ENCODE data around the gene SRC.

SRC gene

GRCh38 chr20:37435607-37436006 lies 89.7 kb downstream of the SRC start:
- DNase-seq, result no peak

DNA sequence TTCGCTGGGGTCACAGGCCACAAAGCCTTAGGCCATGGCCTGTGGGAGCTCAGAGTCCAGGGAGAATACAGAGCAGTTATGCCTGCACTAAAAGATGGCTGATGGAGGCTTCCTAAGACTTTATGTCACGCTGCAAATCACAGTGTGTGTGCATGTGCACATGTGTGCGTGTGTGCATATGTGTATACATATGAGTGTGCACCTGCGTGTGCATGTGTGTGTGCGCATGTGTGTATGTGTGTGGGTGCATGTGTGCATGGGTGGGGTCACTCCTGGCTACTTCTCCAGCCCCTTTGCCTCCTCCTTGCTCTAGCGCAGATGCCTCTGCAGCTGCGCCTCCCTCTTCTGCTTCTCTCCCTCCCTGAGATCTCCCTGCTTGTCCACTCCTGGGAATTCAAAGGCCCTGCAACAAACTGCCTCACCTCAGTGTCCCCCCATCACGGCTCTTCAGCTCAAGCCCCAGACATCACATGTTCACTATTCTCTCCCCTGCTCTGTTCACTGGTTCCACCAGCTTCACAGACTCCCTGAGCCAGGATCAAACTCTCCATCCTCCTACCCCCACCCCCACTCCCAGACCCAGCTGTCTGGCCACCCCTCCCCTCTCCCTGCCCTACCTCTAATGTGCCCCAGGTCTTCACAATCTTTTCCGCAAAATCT lies 90.7 kb downstream of the SRC start:
- no peak for DNase-seq

DNA sequence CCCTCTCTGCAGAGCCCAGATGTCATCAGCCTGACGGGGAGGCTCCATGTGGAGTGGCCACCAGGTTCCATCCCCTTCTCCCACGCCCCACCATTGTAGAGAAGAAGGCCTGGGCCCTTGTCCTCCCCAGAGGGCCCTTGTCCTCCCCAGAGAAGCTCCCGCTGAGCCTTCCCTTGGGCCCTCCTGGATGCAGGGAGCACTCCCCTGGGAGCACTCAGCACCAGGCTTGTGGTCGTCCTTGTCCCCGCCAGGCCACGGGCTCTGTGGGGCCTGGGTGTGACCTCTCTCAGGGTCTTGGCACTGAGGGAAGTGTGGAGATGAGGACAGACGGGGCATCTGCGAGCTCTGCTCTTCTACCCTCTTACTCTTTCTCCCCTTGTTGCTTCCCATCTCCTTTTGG lies 91.7 kb downstream of the SRC start:
- no peak for DNase-seq

GRCh38 chr20:37438464-37439222 lies 92.7 kb downstream of the SRC start:
- DNase-seq, result no peak

DNA sequence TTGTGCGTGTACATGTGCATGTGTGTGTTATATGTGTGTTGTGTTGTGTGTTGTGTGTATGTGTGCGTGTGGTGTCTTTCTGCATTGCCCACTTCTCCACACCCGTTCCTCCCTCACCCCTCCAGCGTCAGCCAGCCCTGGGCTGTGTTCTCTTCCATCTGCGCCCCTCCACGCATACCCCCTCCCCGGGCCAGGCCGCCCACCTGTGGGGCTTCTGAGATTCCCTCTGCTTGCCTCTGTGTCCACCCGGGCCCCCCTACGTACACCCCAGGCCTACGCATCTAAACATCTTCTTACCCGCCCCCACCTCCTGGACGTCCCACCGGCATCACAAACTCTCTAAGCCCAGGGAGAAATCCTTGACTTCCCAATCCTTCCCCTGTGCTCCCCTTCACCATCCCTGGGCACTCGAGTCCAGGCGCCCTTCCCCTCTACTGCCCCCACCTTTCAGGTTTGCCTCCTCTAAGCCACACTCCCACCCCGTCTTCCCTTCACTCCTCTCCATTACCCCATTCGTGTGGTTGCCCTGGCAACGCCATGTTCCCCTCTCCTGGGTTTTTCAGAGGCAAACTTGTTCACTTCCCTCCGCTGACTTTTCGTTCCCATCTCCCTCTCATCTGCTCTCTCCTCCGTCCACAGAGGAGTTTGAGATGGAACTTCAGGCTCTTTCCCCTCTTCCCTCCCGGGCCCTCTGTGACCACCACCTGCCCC lies 93.4 kb downstream of the SRC start:
- no peak for DNase-seq

DNA sequence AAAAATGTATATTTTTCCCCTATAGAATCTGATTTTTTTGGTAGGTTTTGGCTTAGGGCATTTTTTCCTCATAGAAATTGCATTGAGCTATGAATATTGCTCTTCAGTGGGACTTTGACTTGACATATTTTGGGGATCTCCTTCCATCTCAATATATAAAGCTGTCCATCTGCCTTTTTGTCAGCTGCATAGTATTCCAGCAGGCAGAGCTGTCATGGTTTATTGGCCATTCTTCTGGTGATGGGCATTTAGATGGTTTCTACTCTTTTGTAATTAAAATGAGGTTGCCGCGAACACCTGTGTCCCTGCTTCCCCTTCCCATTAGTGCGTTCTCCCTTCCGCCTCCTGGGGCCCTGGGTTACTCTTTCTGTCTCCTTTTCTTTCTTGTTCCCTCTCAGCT lies 95.1 kb downstream of the SRC start:
- DNase-seq, result no peak

GRCh38 chr20:37442547-37442946 lies 96.6 kb downstream of the SRC start:
- no peak for DNase-seq

DNA sequence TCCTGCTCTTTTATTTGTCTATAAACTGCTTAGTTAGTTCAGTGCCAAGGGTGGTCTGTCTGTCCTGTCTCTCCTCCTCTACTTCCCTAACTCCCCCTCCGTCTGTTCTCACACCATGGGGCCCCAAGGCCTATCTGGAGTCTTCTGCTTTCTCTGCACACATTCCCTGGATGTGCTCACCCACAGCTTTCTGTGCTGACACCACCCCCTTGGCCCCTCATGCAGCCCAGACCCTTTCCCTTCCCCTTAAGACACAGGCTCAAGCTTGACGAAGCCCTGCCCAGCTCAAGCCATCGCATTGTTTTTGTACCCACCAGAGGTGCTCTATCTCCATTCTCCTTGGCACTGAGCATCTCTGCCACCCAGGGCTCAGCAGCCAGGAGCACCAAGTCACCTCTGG lies 97.0 kb downstream of the SRC start:
- DNase-seq, result no peak

DNA sequence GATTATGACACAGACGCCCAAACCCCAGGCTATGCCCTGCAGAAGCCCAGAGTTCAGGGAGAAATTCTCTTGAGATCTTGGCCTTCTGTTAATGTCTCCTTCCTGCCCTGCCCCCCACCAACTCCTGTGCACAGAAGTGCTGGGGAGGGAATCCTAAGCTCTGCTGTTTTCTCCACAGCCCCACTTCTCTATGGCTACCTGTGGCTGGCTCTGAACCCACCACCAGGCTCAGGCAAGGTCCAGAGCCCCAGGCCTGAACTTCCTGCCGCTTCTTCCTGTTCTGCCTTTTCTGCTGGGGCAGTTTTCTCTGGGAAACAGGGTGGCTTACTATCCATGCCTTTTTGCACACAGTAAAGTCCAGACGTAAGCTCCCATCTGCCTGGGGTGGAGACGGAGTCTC lies 97.7 kb downstream of the SRC start:
- no peak for DNase-seq

DNA sequence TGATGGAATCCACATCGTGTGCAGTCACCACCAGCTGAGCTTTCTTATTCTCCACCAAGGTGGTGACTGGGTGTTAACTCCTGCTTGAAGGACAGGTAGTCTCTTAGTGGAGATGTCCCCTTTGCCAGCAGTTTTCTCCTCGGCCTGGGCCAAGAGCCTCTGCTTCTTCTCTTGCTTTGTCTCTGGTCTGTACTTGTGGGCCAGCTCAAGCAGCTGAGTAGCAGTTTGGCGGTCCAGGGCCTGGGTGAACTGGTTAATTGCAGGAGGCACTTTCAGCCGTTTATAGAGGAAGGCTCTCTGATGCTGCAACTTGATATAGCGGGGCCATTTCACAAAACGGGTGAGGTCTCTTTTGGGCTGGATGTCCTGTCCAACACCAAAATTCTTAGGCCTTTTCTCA lies 99.1 kb downstream of the SRC start:
- DNase-seq, result no peak

DNA sequence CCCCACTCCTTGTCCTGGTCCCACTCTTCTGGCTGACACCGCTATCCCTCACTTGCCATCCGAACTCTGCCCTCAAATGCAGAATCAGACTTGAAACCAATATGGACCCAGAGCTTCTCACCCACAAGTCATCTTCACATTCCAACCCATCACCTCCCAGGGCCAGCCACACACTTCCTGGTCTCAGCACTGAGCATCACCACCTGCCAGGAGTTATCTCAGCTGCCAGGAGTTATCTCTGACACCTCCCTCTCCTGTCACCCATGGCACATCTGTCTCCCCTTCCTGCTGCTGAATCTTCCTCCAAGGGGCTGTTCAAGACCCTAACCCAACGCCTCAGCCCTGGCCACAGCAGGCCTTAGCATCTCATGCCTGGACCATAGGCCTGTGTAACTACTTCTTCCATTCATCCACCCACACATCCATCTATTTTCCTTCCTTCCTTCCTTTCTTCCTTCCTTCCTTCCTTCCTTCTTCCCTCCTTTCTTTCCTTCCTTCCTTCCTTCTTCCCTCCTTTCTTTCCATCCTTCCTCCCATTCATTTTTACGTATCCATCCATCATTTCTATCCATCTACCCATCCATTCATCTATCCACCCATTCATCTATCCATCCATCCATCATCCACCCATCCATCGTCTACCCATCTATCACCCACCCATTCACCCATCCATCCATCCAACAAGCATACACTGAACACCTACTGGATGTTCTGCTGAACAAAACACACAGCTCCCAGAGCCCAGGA lies 100.5 kb downstream of the SRC start:
- no peak for DNase-seq

DNA sequence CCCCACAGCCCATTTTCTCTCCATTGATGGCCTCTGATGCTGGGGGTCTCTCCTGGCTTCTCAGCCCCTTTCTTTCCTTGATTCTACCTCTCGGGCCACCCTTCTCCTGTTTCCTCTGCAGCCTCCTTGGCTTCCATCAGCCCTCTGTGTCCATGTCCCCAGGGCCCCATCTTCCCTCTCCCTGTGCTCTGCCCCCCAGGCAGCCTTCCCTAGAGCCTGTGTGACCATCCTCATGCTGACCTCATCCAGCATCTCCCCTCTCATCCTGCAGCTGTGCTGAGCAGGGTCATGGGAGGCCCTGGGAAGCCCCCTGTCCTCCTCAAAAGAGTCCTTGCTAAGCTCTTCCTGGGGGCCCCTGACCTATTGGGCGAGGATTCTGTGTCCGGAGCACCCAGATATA lies 101.7 kb downstream of the SRC start:
- DNase-seq, result no peak

DNA sequence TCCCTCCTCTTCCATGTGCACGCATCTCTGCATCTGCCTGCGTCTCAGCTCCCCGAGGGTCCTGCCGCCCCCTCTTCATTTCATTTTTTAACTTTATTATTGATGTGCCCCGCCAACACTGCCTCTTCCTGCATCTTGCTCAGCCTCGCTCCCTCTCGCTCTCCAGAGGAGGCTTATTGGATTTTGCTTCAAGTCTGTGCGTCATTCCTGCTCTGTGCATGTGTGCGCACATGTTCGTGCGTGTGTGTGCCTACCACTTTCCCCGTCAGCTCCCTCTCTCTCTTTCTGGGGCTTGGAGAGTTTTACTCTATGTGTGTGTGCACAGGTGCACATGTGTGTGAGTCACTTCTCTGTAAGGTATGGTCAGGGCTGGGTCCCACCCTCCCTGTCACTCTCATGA lies 103.3 kb downstream of the SRC start:
- DNase-seq, result no peak

DNA sequence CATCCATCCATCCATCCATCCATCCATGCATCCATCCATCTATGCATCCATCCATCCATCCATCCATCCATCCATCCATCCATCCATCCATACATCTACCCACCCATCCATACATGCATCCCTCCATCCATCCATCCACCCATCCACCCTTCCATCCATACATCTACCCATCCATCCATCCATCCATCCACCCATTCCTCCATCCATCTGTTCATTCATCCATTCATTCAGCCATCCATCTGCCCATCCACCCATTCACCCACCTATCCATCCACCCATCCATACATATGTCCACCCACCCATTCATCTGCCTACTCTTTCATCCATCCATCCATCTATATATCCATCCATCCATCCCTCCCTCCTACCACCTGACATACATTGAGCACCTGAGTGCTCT lies 104.4 kb downstream of the SRC start:
- DNase-seq, result no peak

DNA sequence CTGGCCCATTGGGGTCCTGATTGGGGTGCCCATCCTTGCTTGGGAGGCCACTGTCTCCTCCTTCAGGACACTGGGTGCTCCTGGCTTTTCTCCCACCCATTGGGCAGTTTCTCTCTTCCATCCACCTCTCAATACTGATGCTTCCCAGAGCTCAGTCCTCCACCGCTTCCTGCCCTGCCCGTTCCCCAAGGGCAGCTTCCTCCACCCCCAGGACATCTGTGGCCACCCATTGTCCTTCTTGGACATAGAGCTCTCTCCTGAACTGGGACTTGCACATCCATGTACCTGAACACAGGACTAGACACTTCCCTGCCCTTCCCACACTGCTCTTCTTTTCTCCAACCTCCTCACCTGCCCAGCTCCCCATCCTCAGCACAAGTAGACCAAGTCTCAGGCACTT lies 105.7 kb downstream of the SRC start:
- no peak for DNase-seq

- no peak for DNase-seq
These were observed 106.3 kb downstream of the SRC start for GRCh38 chr20:37452236-37452635.

- no peak for DNase-seq
These were observed 107.3 kb downstream of the SRC start for GRCh38 chr20:37453288-37453687.

DNA sequence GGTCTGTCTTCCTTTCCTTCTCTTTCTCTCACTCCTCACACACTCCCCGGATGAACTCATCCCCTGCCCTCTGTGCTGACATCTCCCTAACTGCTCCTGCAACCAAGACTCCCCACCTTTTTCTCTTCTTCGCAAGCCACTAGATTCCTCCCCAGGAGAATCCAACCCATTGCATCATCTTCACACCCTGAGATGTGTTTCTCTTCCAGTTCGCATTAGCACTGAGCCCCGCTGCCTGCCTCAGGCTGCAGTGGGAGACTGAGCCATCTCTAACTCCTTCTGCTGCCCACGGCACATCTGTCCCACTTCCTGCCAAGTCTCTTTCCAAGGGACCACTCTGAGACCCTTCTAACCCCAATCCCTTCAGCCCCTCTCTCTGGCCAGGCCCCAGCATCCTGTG lies 107.9 kb downstream of the SRC start:
- DNase-seq, result no peak

DNA sequence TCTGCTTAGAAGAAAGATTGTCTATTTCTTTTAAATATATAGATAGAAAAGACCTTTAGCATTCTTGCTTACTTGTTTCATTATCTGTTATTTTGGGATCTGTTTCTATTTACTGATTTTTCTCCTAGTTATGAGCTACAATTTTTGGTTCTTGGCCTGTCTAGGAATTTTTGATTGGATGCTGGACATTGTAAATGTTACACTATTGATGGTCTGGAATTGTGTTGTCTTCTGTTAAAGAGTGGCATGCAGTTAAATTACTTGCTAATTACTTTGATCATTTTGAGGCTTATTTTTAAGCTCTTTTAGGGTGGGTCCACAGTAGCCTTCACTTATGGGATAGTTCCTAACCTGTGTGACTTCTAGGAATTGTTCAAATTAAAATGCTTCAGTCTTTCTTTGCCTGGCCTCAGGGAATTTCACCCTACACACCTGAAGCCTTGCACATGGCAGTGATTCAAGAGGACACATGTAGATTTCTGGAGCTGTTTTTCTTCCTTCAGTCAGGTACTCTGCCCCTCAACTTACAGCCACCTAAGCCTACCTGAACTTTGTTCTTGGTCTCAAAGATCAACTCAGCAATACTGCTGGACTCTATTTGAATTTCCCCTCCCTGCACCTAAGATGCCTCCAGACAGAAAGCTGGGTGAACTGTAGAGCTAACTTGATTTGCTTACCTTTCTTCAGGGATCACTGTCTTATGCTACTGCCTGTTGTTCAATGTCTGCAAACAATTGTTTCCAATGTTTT lies 108.9 kb downstream of the SRC start:
- no peak for DNase-seq

Measured in CD4-positive, alpha-beta T cell treated with Interleukin-12 subunit alpha and Interleukin-12 subunit beta, for 1 hour (primary cell).